Measurements from ENCODE around the gene NET1. TPM values are rescaled to one million over a fixed set of nuclear protein-coding genes. Genes with fewer than 3 reads are reported as not detected.

NET1 gene
- total RNA-seq, 2 experiments from 2014 or later, result 39.8 to 46.3 TPM

- 0 out of 2 replicates have a peak overlapping the region, but pooled peaks have one; percentile 20 for H3K4me2 ChIP-seq (ENCODE audit: low read length)
- no peak overlapping the region for H3K27ac ChIP-seq (ENCODE audit: low read depth, low read length, poor library complexity, severe bottlenecking)
- H3K4me1 ChIP-seq (ENCODE audit: insufficient read depth, low read length, poor library complexity, severe bottlenecking), result peaks cover 23% of the 10 kb centered on the region
- CTCF ChIA-PET (ENCODE audit: unreplicated experiment), result interaction anchor here (1.0 to 2.5 kb wide), 2 partner anchors 180 kb away, joined by 4 to 13 read pairs; no protein-coding TSS in a partner anchor
- no peak overlapping the region for H2AFZ ChIP-seq (ENCODE audit: low read length)
- DNase-seq (ENCODE audit: low spot score), result no peak
- peaks cover 23% of the 10 kb centered on the region for H3K36me3 ChIP-seq (ENCODE audit: insufficient read depth, low read length)
- H3K9me3 ChIP-seq (ENCODE audit: low read length), result no peaks in the 10 kb centered on the region
- peaks cover 18% of the 10 kb centered on the region; the same call in 1 of the 2 replicates for H3K79me2 ChIP-seq (ENCODE audit: insufficient read depth, low read depth, low read length)
- intact Hi-C loops (cut with micrococcal nuclease; ENCODE audit: unreplicated experiment), result loop anchor here (1.0 to 10.0 kb wide), 3 partner anchors 180 to 432 kb away; no protein-coding TSS in a partner anchor
- TF ChIP-seq EZH2phosphoT487 (IDR thresholded peaks at IDR 0.05; ENCODE audit: borderline replicate concordance, low read depth, low read length), result no peak
- no peak for TF ChIP-seq CTCF (conservative IDR thresholded peaks at IDR 0.05; ENCODE audit: low read length)
- BruUV-seq (replicated peaks), result no TSS peak
- no peaks in the 10 kb centered on the region for H3K9me2 ChIP-seq (ENCODE audit: insufficient read depth, low read length)
- POLR2A ChIA-PET, result interaction anchor here (0.9 to 1.5 kb wide), 3 partner anchors 18 to 180 kb away, joined by 3 to 5 read pairs (median 3); no protein-coding TSS in a partner anchor
- H4K20me1 ChIP-seq (ENCODE audit: insufficient read depth, low read length), result 0 out of 2 replicates have a peak, but pooled peaks cover 6% of the 10 kb centered on the region
- H3K4me3 ChIP-seq (ENCODE audit: low read depth, low read length, poor library complexity, severe bottlenecking), result no peak overlapping the region
Measured at GRCh38 chr10:5442990-5443370, 30.6 kb downstream of the NET1 start.

- Histone ChIP-seq H2AFZ (ENCODE audit: low read length) (no peak overlapping the region), H3K9me3 (ENCODE audit: low read length) (no peaks in the 10 kb centered on the region), H3K79me2 (ENCODE audit: insufficient read depth, low read depth, low read length) (peaks cover 23% of the 10 kb centered on the region; the same call in 1 of the 2 replicates), H3K4me2 (ENCODE audit: low read length) (peak overlapping the region; percentile 20), H3K36me3 (ENCODE audit: insufficient read depth, low read length) (peaks cover 19% of the 10 kb centered on the region; the same call in 1 of the 2 replicates), H3K27ac (ENCODE audit: low read depth, low read length, poor library complexity, severe bottlenecking) (no peak overlapping the region), H3K4me1 (ENCODE audit: insufficient read depth, low read length, poor library complexity, severe bottlenecking) (peaks cover 27% of the 10 kb centered on the region), H4K20me1 (ENCODE audit: insufficient read depth, low read length) (peaks cover 8% of the 10 kb centered on the region; the same call in 1 of the 2 replicates), H3K4me3 (ENCODE audit: low read depth, low read length, poor library complexity, severe bottlenecking) (no peak overlapping the region), H3K9me2 (ENCODE audit: insufficient read depth, low read length) (no peaks in the 10 kb centered on the region)
- peak; percentile 19 for DNase-seq (ENCODE audit: low spot score)
- TF ChIP-seq CTCF (conservative IDR thresholded peaks at IDR 0.05; ENCODE audit: low read length) (no peak), EZH2phosphoT487 (IDR thresholded peaks at IDR 0.05; ENCODE audit: borderline replicate concordance, low read depth, low read length) (no peak)
- POLR2A ChIA-PET, result interaction anchor here (0.9 to 1.5 kb wide), 4 partner anchors 8 to 179 kb away, joined by 3 to 5 read pairs (median 4); no protein-coding TSS in a partner anchor
- CTCF ChIA-PET (ENCODE audit: unreplicated experiment), result interaction anchor here (1.0 kb wide), 1 partner anchor 180 kb away, joined by 4 read pairs; no protein-coding TSS in a partner anchor
- BruUV-seq (replicated peaks), result no TSS peak
- intact Hi-C loops (cut with micrococcal nuclease; ENCODE audit: unreplicated experiment), result loop anchor here (10.0 kb wide), 2 partner anchors 301 to 431 kb away; no protein-coding TSS in a partner anchor
Measured at GRCh38 chr10:5443429-5443828, 31.1 kb downstream of the NET1 start.

GRCh38 chr10:5445006-5445405 lies 32.6 kb downstream of the NET1 start:
- TF ChIP-seq CTCF (conservative IDR thresholded peaks at IDR 0.05; ENCODE audit: low read length) (no peak), EZH2phosphoT487 (IDR thresholded peaks at IDR 0.05; ENCODE audit: borderline replicate concordance, low read depth, low read length) (no peak)
- Histone ChIP-seq H2AFZ (ENCODE audit: low read length) (no peak overlapping the region), H3K27ac (ENCODE audit: low read depth, low read length, poor library complexity, severe bottlenecking) (no peak overlapping the region), H4K20me1 (ENCODE audit: insufficient read depth, low read length) (peaks cover 9% of the 10 kb centered on the region; the same call in 1 of the 2 replicates), H3K36me3 (ENCODE audit: insufficient read depth, low read length) (peaks cover 10% of the 10 kb centered on the region; the same call in 1 of the 2 replicates), H3K4me2 (ENCODE audit: low read length) (no peak overlapping the region), H3K79me2 (ENCODE audit: insufficient read depth, low read depth, low read length) (peaks cover 38% of the 10 kb centered on the region; the same call in 1 of the 2 replicates), H3K9me3 (ENCODE audit: low read length) (no peaks in the 10 kb centered on the region), H3K4me1 (ENCODE audit: insufficient read depth, low read length, poor library complexity, severe bottlenecking) (peaks cover 32% of the 10 kb centered on the region), H3K4me3 (ENCODE audit: low read depth, low read length, poor library complexity, severe bottlenecking) (no peak overlapping the region), H3K9me2 (ENCODE audit: insufficient read depth, low read length) (no peaks in the 10 kb centered on the region)
- intact Hi-C loops (cut with micrococcal nuclease; ENCODE audit: unreplicated experiment), result loop anchor here (5.0 to 10.0 kb wide), 3 partner anchors 300 to 532 kb away; partner anchors contain the start of gene IL15RA
- POLR2A ChIA-PET, result interaction anchor here (0.6 to 1.1 kb wide), 3 partner anchors 10 to 317 kb away, joined by 3 to 6 read pairs (median 4); no protein-coding TSS in a partner anchor
- no TSS peak for BruUV-seq (replicated peaks)
- no peak for DNase-seq (ENCODE audit: low spot score)
- CTCF ChIA-PET (ENCODE audit: unreplicated experiment), result interaction anchor here (1.6 kb wide), 1 partner anchor 178 kb away, joined by 4 read pairs; no protein-coding TSS in a partner anchor

Measured in OCI-LY7 (cell line).